Neutrophil (primary cell): Measurements from ENCODE around the gene EXOSC2.

Experiments
- H3K27ac ChIP-seq: fragments of 200-600 bp; sonication (generic); 2 replicates; pipeline ENCODE4 v1.5.1; 2016; ENCODE audit warnings: mild to moderate bottlenecking, moderate library complexity
- H3K27me3 ChIP-seq: fragments of 200-600 bp; sonication (generic); 2 replicates; pipeline ENCODE4 v1.6.0; 2016; ENCODE audit warnings: mild to moderate bottlenecking
- H3K36me3 ChIP-seq: fragments of 200-600 bp; sonication (generic); 2 replicates; pipeline ENCODE4 v1.5.1; 2017
- H3K4me1 ChIP-seq, 2 experiments: fragments of 200-600 bp in 1 of 2; sonication (generic) in 1 of 2; 1 replicate in 1 of 2; 2 replicates in 1 of 2; pipeline versions ENCODE4 v1.5.1 to v1.6.1; 2013 to 2016; ENCODE audit warnings: low read depth in 1 of 2, low read length in 1 of 2, mild to moderate bottlenecking in 1 of 2, moderate library complexity in 1 of 2; ENCODE audit not compliant: control insufficient read depth in 1 of 2, insufficient read depth in 1 of 2
- H3K4me3 ChIP-seq, 2 experiments: fragments of 200-600 bp in 1 of 2; sonication (generic) in 1 of 2; 1 replicate in 1 of 2; 2 replicates in 1 of 2; pipeline ENCODE4 v1.5.1; 2013 to 2016; ENCODE audit warnings: low read depth in 1 of 2, low read length in 1 of 2, mild to moderate bottlenecking in 1 of 2, moderate library complexity in 1 of 2
- H3K9me3 ChIP-seq: fragments of 200-600 bp; sonication (generic); 2 replicates; pipeline ENCODE4 v1.5.1; 2016
- TF ChIP-seq, protein P1 (sequence below): fragments of 200-600 bp; sonication (generic); IDR thresholded peaks from 2 replicates; pipeline ENCODE4 v1.5.1; 2016; ENCODE audit warnings: antibody characterized with exemption

EXOSC2 gene

GRCh38 chr9:130720762-130721161 is 27.2 kb downstream of the EXOSC2 start:
- TF ChIP-seq, protein P1, sequence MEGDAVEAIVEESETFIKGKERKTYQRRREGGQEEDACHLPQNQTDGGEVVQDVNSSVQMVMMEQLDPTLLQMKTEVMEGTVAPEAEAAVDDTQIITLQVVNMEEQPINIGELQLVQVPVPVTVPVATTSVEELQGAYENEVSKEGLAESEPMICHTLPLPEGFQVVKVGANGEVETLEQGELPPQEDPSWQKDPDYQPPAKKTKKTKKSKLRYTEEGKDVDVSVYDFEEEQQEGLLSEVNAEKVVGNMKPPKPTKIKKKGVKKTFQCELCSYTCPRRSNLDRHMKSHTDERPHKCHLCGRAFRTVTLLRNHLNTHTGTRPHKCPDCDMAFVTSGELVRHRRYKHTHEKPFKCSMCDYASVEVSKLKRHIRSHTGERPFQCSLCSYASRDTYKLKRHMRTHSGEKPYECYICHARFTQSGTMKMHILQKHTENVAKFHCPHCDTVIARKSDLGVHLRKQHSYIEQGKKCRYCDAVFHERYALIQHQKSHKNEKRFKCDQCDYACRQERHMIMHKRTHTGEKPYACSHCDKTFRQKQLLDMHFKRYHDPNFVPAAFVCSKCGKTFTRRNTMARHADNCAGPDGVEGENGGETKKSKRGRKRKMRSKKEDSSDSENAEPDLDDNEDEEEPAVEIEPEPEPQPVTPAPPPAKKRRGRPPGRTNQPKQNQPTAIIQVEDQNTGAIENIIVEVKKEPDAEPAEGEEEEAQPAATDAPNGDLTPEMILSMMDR: no peak
- Histone ChIP-seq H3K4me1 (no peaks in the 10 kb centered on the region), H3K9me3 (no peaks in the 10 kb centered on the region), H3K27ac (no peak overlapping the region), H3K27me3 (no peaks in the 10 kb centered on the region), H3K36me3 (no peaks in the 10 kb centered on the region), H3K4me3 (no peak overlapping the region)

GRCh38 chr9:130728721-130729120 is 35.1 kb downstream of the EXOSC2 start:
- Histone ChIP-seq H3K27me3 (no peaks in the 10 kb centered on the region), H3K36me3 (no peaks in the 10 kb centered on the region), H3K4me1 (no peaks in the 10 kb centered on the region), H3K9me3 (no peaks in the 10 kb centered on the region), H3K4me3 (no peak overlapping the region), H3K27ac (no peak overlapping the region)
- TF ChIP-seq, protein P1: no peak

- H3K4me1 ChIP-seq: no peaks in the 10 kb centered on the region
- no peaks in the 10 kb centered on the region for H3K9me3 ChIP-seq
- no peak overlapping the region for H3K27ac ChIP-seq
- no peaks in the 10 kb centered on the region for H3K27me3 ChIP-seq
- H3K4me3 ChIP-seq: no peak overlapping the region
- TF ChIP-seq, protein P1: no peak
- no peaks in the 10 kb centered on the region for H3K36me3 ChIP-seq
These were observed 35.6 kb downstream of the EXOSC2 start for GRCh38 chr9:130729145-130729544.

DNA sequence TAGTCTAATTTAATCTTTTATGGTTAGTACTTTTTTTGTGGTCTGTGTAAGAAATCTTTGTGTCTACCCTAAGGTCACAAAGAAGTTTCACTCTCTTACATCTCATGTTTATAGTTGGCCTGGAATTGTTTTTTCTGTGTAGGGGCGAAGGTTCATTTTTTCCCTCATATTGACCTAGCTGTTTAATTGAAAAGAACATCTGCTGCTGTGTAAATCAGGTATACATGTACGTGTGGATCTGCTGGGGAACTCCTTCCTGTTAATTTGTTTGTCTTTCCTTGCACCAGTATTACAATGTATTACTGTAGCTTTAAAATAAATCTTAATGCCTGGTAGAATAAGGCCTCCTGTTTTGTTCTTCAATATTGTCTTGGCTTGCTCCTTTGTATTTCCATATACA is 37.8 kb downstream of the EXOSC2 start:
- Histone ChIP-seq H3K4me1 (no peaks in the 10 kb centered on the region), H3K27me3 (no peaks in the 10 kb centered on the region), H3K9me3 (no peaks in the 10 kb centered on the region), H3K4me3 (no peak overlapping the region), H3K27ac (no peak overlapping the region), H3K36me3 (no peaks in the 10 kb centered on the region)
- TF ChIP-seq, protein P1: no peak

DNA sequence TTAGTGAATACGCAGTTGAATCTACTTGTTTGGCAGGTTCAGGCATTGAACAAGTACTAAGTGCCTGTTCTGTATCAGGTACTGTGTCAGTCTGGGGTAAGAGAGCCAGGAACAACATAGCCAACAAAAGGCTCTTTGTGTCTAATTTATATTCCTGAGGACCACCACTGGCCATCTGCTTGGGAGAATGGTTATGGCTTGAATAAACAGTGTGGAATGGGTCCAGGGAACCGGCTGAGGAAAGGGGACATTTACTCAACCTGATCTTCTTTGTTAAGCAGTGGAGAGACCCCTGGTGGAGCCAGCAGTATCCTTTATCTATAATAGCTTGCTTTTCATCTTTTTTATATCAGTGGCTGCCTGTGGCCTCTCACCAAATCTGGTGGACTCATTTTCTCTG is 38.6 kb downstream of the EXOSC2 start:
- Histone ChIP-seq H3K4me3 (no peak overlapping the region), H3K9me3 (no peaks in the 10 kb centered on the region), H3K36me3 (no peaks in the 10 kb centered on the region), H3K27ac (no peak overlapping the region), H3K27me3 (no peaks in the 10 kb centered on the region), H3K4me1 (no peaks in the 10 kb centered on the region)
- TF ChIP-seq, protein P1: no peak

- Histone ChIP-seq H3K36me3 (no peaks in the 10 kb centered on the region), H3K4me3 (no peak overlapping the region), H3K27ac (no peak overlapping the region), H3K9me3 (no peaks in the 10 kb centered on the region), H3K27me3 (no peaks in the 10 kb centered on the region), H3K4me1 (no peaks in the 10 kb centered on the region)
- TF ChIP-seq, protein P1: no peak
These were observed 39.2 kb downstream of the EXOSC2 start for GRCh38 chr9:130732793-130733221.
